GM12892 (cell line): Measurements from ENCODE around the gene FGR.

Experiments
- DNase-seq: peaks from one replicate; pipeline ENCODE4 v3.0.0; 2011; ENCODE audit not compliant: insufficient read length
- FAIRE-seq: peaks from 2 replicates; lab custom pipeline; 2011; peaks lifted over from hg19 to GRCh38; lab: Jason Lieb, UNC
- POLR2A ChIP-seq: IDR thresholded peaks from 2 replicates; pipeline ENCODE4 v1.6.1; 2011; ENCODE audit warnings: low read depth, low read length, control low read depth
- POLR2AphosphoS5 ChIP-seq: IDR thresholded peaks from 2 replicates; pipeline ENCODE4 v1.6.1; 2011; ENCODE audit warnings: low read depth, low read length, control low read depth
- TAF1 ChIP-seq: IDR thresholded peaks from 2 replicates; pipeline ENCODE4 v1.6.1; 2011; ENCODE audit warnings: low read depth, mild to moderate bottlenecking, control low read depth, low read length, borderline replicate concordance

FGR gene

DNA sequence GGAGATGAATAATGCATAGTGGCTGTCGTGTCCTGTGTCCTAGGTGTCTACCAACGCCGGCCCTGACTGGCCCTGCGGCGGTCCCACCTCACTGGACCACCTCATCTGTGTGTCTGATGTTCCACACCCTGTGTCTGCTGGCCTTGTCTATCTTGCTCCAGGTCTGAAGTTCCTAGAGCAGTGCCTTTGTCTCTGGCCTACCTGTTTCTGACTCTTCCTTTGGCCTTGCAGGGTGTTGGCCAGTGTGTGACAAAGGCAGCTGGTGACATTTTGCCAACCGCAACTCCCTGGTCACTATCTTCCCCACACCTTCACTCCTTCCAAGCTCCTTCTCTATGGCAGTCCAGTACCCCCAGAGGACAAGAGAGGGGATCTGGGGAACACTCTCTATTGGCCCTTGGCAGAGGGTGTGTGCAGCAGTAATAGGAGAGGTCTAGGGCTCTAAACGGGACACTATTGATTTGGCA lies 29.7 kb downstream of the FGR start:
- TF ChIP-seq POLR2AphosphoS5 (no peak), POLR2A (no peak), TAF1 (no peak)
- no peak for DNase-seq
- no peak for FAIRE-seq

DNA sequence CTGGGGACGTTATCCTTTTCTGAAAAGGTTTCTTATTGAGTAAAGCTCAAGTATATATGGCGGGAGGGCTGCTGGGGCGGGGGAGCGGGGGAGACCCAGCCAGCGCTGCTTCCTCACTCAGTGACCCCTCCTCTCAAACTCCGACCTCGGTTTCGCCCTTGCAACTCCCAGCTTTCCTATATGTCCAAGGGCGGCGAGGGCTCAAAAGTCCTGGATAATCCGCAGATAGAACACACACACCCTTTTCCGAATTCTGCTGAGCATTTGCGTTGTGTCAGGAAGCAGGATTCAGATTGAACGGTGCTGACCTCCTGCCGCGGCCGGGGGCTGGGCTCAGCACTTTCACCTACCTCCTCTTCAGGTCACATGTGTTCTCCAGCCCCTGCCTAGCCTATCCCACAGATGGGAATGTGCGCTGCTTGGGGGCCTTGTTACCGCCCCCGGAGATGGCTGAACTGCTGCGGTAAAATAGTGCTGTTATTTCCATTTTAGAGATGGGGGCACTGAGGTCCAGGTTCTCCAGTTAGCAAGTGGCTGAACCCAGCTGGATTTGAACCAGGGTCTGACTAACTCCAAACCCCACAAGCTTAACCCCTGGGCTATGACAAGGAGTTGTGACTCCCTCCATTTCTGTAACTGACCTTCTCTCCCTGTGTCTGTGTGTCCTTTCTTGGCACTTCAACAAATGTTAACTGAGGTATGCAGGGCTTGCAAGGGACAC lies 30.2 kb downstream of the FGR start:
- TF ChIP-seq TAF1 (no peak), POLR2AphosphoS5 (no peak), POLR2A (no peak)
- no peak for FAIRE-seq
- no peak for DNase-seq

DNA sequence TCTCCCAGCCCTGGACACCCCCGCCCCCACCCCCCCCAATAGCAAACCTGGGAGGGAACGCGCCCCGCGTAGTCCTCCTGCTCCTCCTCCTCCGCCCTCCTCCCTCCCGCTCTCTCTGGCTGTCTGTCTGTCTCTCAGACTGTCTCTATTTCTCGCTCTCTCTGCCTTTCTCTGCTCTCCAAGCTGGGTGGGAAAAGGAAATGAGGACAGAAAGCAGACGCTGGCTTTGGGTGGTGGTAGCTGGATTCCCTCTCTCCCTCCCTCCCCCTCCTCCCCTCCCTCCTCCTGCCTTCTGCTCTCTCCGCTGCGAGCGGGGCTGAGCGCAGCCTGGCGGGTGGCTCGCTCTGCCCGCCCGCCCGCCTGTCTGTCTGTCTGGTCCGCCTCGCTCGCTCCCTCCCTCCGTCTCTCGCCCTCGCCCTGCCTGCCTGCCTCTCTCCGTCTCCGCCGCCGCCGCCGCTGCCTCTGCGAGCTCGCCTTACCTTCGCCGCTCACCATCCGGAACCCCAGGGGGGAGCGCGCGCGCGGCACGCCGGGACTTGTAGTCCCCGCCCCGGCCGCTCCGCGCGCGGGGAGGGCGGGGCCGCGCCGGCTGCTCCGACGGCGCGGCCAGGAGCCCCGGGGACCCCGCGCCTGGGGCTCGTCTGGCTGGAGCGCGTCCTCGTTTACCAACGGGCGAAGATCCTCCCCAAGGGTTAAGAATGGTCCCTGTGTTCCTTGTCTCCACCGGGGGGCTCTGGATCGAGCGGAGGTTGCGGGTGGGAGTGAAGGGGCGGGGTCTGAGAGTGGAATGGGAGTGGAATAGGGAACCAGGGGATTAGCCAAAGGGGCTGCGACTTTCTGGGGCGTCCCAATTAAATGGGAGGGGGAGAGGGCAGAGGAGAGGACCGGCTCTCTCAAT lies 31.1 kb downstream of the FGR start, which contains the start of gene AHDC1:
AHDC1 (minus strand) TSS at position 464 of the 898 bp plus-strand sequence. CDS start 52,029 bp downstream, outside the sequence.
- peak; percentile 86 for FAIRE-seq

DNA sequence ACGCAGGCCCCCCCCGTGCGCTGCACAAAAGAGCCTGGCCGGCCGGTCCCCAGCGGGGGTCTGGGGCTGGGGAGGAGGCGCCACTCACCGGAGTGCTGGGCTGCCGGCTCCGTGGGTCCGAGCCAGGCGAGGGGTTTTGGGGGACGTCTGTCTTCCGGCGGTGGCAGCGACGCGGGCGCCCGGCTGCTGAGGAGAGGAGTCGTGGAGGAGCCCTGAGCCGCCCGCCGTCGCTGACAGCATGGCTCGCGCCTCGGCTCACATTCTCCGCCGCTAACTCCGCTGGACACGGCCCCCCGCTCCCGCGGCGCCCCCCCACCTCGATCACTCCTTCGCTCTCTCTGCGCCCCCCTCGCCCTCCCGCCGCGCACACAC lies 31.7 kb downstream of the FGR start:
- DNase-seq (peak; percentile 67), FAIRE-seq (no peak)
- no peak for TF ChIP-seq TAF1
- no peak for TF ChIP-seq POLR2AphosphoS5
- no peak for TF ChIP-seq POLR2A

More for the DNA sequence above, 31.1 kb downstream of the FGR start, which contains the start of gene AHDC1:
- peak; percentile 48; the same call in 1 of the 2 replicates for TF ChIP-seq TAF1
- TF ChIP-seq POLR2AphosphoS5 = no peak
- TF ChIP-seq POLR2A = peak; percentile 71; the same call in 1 of the 2 replicates
- peak; percentile 95 for DNase-seq

DNA sequence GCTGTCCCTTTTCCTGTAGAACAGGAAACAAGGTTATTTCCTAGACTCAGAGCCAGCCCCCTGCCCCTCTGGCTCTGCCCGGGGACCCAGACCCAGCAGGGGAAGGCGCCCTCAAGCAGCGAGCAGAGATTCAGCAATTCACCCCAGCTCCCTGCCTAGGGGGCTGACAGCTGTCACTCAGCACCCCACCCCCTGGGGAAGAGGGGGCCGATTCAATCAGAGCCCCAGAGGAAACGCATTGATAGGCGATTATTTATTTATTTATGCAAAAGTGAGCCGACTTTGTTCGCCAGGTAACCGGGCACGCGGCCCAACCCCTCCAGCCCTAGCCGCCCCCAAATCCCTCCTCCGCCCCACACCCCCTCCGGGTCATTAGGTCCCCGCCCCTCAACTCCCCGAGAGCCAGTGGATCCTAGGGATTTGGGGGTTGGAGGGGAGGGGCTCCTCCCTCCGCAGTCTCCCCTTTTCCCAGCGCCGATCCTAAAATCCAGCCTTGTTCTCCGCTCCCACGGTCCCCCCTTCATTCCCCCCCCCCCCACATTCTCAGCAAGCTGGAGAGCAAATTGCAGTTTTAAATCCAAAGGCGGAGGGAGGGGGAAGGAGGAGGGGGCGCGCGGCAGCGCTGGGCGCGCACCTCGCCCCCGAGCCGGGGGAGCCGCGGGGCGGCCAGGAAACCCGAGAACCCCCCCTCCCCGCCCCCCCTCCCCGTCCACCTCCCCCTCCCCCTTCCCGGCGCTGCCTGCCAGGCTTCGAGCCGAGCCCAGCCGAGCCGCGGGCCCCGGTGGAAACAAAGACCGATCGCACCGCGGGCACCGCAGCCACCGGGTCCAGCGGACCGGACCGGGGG lies 32.3 kb downstream of the FGR start:
- no peak for TF ChIP-seq TAF1
- DNase-seq (peak; percentile 61), FAIRE-seq (no peak)

DNA sequence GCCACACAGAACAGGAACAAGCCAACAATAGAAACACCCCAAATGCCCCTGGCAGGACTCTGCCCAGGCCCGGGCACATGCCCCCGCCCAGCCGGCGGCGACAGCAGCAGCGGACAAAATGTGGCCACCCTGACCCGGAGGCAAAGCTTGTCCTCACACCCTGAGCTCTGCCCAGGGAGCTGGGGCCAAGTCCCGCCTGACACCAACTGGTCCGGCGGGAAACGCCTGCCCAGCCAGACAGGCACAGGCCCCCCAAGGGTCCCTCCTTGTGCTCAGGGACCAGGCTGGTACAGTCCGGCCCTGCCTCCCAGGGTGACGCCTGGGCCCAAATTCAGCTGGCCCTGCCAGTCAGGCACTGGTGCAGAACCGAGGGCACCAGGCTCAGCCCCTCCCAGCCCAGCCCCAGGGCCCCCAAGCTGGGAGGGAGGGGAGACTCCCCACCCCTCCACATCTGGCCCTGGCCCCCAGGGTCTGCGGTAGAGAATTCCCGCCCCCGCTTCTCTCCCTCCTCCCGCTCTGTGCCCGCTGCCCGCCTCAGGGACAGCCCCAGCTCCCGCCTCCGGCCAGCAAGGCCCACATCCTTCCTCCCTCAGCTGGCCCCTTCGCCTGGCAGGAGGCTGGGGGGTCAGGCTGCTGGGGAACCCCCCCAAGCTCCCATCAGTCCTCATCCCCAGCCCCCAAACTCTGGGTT lies 33.1 kb downstream of the FGR start:
- TF ChIP-seq TAF1 = no peak
- no peak for TF ChIP-seq POLR2A
- TF ChIP-seq POLR2AphosphoS5 = no peak
- no peak for FAIRE-seq
- DNase-seq = no peak

DNA sequence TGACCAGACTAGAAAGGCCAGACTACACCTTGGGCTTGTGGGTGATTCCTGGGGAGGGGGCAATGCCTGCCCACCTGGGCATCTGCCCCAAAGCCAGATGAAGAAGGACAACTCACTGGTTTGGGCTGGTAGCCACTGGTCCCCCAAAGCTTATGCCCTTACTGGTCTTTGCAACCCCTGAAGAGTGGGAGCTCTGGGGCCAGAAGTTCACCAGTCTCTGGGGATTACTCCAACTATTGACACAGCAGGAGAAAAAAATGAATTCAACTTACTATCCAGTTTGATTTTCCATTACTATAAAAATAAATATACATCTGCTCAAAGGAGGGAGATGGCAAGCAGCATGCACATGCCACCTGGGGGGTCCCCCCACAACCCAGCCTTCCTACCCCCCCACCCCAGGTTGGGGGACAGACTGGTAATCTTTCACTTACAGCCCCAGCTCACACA lies 33.6 kb downstream of the FGR start:
- FAIRE-seq (peak; percentile 36), DNase-seq (no peak)
- TF ChIP-seq POLR2AphosphoS5 (no peak), TAF1 (no peak), POLR2A (no peak)

DNA sequence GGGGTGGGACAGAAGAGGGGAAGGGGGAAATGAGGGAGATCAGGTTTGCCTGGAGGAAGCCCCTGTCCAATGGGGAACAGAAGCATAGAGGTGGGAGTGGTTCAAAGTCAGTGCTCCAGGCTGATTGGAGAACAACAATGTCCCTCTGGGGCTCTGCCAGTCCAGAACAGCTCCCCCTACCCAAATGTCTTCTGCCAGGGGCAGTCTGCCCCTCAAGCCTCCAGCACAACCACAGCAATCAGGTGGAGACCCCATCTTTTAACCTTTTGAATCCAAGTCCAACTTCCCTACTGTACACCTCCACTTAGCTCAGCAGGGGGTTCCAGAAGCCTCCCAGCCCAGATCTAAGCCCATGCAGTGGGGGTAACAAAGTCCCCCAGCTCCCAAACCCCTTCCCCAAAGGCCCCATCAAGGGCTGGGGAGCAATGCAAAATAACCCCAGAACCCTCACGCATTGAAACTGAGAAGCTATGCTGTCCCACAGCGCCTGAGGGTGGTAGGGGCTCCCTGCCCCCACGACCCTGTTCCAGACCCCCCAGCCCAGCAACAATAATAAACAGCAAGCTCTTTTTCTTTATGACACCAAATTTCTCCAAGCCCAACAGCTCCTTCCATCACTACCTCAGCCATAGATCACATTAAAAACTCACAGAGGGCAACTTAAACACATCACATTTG lies 34.3 kb downstream of the FGR start:
- no peak for TF ChIP-seq POLR2A
- TF ChIP-seq POLR2AphosphoS5 = no peak
- no peak for TF ChIP-seq TAF1
- FAIRE-seq (peak; percentile 30), DNase-seq (no peak)

DNA sequence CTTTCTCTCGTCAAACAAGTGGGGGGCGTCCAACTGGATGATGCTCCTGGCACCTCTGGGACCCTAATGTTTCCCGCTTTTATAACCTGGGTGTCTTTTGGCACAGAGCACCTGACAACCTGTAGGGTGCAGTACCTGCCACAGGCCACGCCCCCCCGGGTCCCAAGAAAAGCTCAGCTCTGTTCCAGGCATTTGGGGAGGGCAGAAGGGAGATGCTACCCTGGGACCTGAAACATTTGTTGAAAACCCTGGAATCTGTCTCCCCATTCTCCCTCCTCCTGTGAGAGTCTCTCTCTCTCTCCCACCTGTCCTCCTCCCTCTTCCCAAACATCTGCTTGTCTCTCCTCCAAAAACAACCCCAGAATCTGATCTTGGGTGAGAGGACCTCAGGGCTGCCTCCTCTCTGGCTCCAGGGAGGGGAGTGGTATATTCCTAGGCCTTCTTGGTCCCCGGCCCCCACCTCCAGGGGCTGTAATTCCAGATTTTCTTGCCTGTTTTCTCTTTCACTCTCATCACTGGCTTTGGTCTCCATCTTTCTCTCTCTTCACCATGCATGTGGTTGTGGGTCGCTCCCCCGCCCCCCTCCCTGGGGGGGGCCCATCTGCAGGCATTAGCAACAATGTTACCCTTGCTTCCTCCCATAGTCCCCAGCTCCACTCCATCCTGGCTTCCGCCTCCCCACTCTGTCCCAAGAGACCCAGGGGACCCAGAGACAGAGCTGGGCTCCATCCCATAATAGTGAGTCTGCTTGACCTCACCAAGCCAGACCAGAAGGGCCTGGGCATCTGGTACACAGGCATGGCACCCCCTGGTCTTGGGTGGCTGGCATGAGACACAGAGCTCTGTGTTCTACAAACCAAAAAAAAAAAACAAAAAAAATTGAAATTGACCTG lies 35.1 kb downstream of the FGR start:
- DNase-seq (no peak), FAIRE-seq (no peak)
- TF ChIP-seq POLR2A (no peak), POLR2AphosphoS5 (no peak), TAF1 (no peak)
